ENCODE results near the gene FILIP1L. TPM values are rescaled to one million over a fixed set of nuclear protein-coding genes. Genes with fewer than 3 reads are reported as not detected.

The FILIP1L gene
- total and polyA plus RNA-seq, 12 donors = 5.3 to 33.2 (median 17.4) TPM

GRCh38 chr3:99805160-99805559, 309.1 kb downstream of the FILIP1L start:
- H3K36me3 ChIP-seq (replicated peaks in 1 of 2) = no peaks in the 10 kb centered on the region
- DNase-seq = no peak
- H3K9me3 ChIP-seq (replicated peaks in 1 of 3) = peaks cover 0 to 7% (median 0%) of the 10 kb centered on the region in 3 donors
- 93 to 95% (median 94%) methylated on average over 1 to 2 of the region's 2 CpGs for WGBS, 4 donors
- TF ChIP-seq CTCF (IDR thresholded peaks at IDR 0.05) (no peak), POLR2A (IDR thresholded peaks at IDR 0.05) (no peak)
- H3K4me1 ChIP-seq (replicated peaks in 1 of 2) = no peaks in the 10 kb centered on the region
- H3K27me3 ChIP-seq = no peaks in the 10 kb centered on the region
- H3K4me3 ChIP-seq = no peak overlapping the region
- intact Hi-C loops (cut with DNase I) = no loop called here
- no peak overlapping the region for H3K27ac ChIP-seq

- Histone ChIP-seq H3K27me3 (no peaks in the 10 kb centered on the region), H3K9me3 (replicated peaks in 1 of 3) (peaks cover 0 to 7% (median 0%) of the 10 kb centered on the region in 3 donors), H3K4me1 (replicated peaks in 1 of 2) (no peaks in the 10 kb centered on the region), H3K27ac (no peak overlapping the region), H3K4me3 (no peak overlapping the region), H3K36me3 (replicated peaks in 1 of 2) (no peaks in the 10 kb centered on the region)
- TF ChIP-seq CTCF (IDR thresholded peaks at IDR 0.05) (no peak), POLR2A (IDR thresholded peaks at IDR 0.05) (no peak)
- no peak for DNase-seq
- 75 to 95% (median 80%) methylated on average over 1 of the region's 1 CpG for WGBS, 4 donors
- intact Hi-C loops (cut with DNase I) = no loop called here
These were observed 311.0 kb downstream of the FILIP1L start for GRCh38 chr3:99803297-99803696.

GRCh38 chr3:99799422-99799821, 314.9 kb downstream of the FILIP1L start:
- no peaks in the 10 kb centered on the region for H3K36me3 ChIP-seq (replicated peaks in 1 of 2)
- WGBS, 4 donors = 79 to 86% (median 85%) methylated on average over 4 of the region's 4 CpGs
- no peaks in the 10 kb centered on the region for H3K9me3 ChIP-seq (replicated peaks in 1 of 3)
- no peak for TF ChIP-seq POLR2A (IDR thresholded peaks at IDR 0.05)
- no peak for TF ChIP-seq CTCF (IDR thresholded peaks at IDR 0.05)
- no peak for DNase-seq
- H3K27ac ChIP-seq = no peak overlapping the region
- no peak overlapping the region for H3K4me3 ChIP-seq
- H3K27me3 ChIP-seq = no peaks in the 10 kb centered on the region
- intact Hi-C loops (cut with DNase I) = no loop called here
- H3K4me1 ChIP-seq (replicated peaks in 1 of 2) = no peaks in the 10 kb centered on the region

- intact Hi-C loops (cut with DNase I) = no loop called here
- H3K27ac ChIP-seq = no peak overlapping the region
- no peaks in the 10 kb centered on the region for H3K27me3 ChIP-seq
- H3K36me3 ChIP-seq (replicated peaks in 1 of 2) = no peaks in the 10 kb centered on the region
- H3K4me3 ChIP-seq = no peak overlapping the region
- 89 to 93% (median 91%) methylated on average over 13 to 15 of the region's 15 CpGs for WGBS, 4 donors
- TF ChIP-seq POLR2A (IDR thresholded peaks at IDR 0.05) = no peak
- no peak for TF ChIP-seq CTCF (IDR thresholded peaks at IDR 0.05)
- no peaks in the 10 kb centered on the region for H3K9me3 ChIP-seq (replicated peaks in 1 of 3)
- H3K4me1 ChIP-seq (replicated peaks in 1 of 2) = no peaks in the 10 kb centered on the region
- no peak for DNase-seq
These were observed 318.7 kb downstream of the FILIP1L start for GRCh38 chr3:99795573-99795972.

Data from adrenal gland (tissue), 12 donors.